GM06990 (cell line): ENCODE data around the gene SCN1B.

Experiments
- DNase-seq: peaks from one replicate; pipeline ENCODE4 v3.0.0-alpha.2; 2011; ENCODE audit not compliant: insufficient read length; ENCODE audit errors: extremely low read depth
- H3K27me3 ChIP-seq: replicated peaks from 2 replicates; pipeline ENCODE4 v1.6.0; 2011; ENCODE audit warnings: low read length; ENCODE audit not compliant: control insufficient read depth, insufficient read depth
- H3K36me3 ChIP-seq: 2 replicates; pipeline ENCODE4 v1.5.1; 2011; ENCODE audit warnings: low read length; ENCODE audit not compliant: control insufficient read depth, insufficient read depth
- H3K4me3 ChIP-seq: replicated peaks from 2 replicates; pipeline ENCODE4 v1.5.1; 2011; ENCODE audit warnings: low read depth, mild to moderate bottlenecking, control low read depth, low read length
- CTCF ChIP-seq: IDR thresholded peaks from 2 replicates; pipeline ENCODE4 v1.5.1; 2011; ENCODE audit warnings: low read length, control low read depth, mild to moderate bottlenecking, inconsistent platforms; ENCODE audit not compliant: insufficient read depth, poor library complexity, severe bottlenecking

SCN1B gene

DNA sequence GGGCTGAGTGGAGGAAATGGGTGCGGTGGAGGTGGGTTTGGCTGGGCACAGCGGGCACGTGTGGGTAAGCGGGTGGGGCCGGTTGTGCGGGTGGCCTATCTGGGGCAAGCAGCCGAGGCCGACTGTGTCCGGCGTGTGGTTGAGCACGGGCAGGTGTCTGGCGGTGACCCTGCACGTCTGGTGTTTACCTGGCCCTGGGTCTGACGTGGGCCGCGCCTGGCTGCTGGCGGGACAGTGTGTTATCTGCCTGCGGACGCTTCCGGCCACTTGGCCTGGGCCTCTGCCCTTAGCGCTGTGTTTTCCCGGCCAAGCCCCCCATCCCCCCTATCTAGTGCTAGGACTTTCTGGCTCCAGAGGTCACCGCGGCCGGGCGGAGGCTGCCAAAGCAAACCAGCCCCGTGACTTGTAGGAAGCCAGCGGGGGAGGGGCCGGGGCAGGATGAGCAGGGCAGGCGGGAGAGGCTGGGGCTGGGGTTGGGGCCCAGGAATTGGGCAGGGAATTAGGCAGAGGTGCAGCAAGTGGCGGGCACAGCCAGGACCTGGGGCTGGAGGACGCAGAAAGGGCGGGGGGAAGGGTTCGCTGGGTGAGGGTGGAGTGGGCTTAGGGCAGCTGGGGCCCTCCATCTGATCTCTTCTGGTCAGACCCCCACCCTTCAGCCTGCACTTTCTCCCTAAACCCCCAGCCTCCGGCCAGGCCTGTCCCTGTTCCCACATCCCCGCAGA lies 10.7 kb downstream of the SCN1B start:
- TF ChIP-seq CTCF: no peak
- H3K27me3 ChIP-seq: no peaks in the 10 kb centered on the region
- no peaks in the 10 kb centered on the region for H3K36me3 ChIP-seq
- no peak for DNase-seq
- H3K4me3 ChIP-seq: no peak overlapping the region

DNA sequence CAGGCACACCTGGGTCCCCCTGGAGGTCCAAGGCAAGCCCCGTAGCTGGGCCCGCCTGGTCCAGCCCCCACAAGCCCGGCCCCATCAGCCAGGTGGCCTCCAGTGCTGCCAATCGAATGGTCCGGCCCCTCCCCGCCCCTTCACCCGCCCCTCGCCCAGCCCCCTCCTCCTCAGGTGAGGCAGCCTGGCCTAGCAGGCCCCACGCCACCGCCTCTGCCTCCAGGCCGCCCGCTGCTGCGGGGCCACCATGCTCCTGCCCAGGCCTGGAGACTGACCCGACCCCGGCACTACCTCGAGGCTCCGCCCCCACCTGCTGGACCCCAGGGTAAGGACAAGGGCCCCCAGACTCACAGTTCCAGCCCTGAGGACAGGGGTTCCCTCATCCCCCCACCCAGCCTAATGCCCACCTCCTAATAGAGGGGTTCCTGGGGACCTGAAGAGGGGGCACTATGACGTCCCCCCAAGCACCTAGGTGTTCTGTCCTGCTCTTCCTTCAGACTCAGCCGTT lies 11.3 kb downstream of the SCN1B start, which contains the start of gene HPN:
Gene HPN (plus strand): TSS at position 174 of the 508 bp plus-strand sequence. CDS start 786 bp downstream, outside the sequence.
- H3K36me3 ChIP-seq: no peaks in the 10 kb centered on the region
- H3K4me3 ChIP-seq: no peak within 1 kb of the TSS

DNA sequence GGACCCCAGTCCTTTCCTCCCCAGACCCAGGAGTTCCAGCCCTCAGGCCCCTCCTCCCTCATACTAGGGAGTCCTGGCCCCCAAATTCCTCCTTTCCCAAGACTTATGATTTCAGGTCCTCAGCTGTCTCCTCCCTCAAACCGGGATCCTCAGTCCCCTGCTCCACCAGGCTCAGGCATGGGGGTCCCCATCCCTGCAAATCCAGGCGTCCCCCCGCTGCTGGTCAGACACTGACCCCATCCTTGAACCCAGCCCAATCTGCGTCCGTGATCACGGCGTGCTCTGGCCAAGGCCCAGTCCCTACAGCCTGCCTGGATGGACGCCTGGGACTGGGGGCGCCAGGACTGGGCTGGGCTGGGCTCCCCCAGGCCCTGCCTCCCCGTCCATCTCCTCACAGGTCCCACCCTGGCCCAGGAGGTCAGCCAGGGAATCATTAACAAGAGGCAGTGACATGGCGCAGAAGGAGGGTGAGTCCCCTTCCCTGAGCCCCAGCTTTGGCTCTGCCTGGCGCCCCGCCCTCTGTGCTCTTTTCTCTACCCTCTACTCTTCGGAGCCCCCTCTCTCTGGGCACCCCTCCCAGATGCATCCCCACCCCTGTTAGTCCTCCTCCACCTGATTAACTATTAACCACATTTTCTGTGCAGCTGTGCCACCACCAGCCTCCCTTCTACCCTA lies 11.9 kb downstream of the SCN1B start:
- Histone ChIP-seq H3K27me3 (no peaks in the 10 kb centered on the region), H3K36me3 (no peaks in the 10 kb centered on the region), H3K4me3 (no peak overlapping the region)
- no peak for DNase-seq
- no peak for TF ChIP-seq CTCF

More for the DNA sequence above, 11.3 kb downstream of the SCN1B start, which contains the start of gene HPN:
- H3K27me3 ChIP-seq: no peaks in the 10 kb centered on the region
- no peak for DNase-seq
- no peak for TF ChIP-seq CTCF

- DNase-seq: no peak
- H3K36me3 ChIP-seq: no peaks in the 10 kb centered on the region
- no peak for TF ChIP-seq CTCF
- no peaks in the 10 kb centered on the region for H3K27me3 ChIP-seq
- no peak overlapping the region for H3K4me3 ChIP-seq
Observed at GRCh38 chr19:35042954-35043604, 12.8 kb downstream of the SCN1B start.

DNA sequence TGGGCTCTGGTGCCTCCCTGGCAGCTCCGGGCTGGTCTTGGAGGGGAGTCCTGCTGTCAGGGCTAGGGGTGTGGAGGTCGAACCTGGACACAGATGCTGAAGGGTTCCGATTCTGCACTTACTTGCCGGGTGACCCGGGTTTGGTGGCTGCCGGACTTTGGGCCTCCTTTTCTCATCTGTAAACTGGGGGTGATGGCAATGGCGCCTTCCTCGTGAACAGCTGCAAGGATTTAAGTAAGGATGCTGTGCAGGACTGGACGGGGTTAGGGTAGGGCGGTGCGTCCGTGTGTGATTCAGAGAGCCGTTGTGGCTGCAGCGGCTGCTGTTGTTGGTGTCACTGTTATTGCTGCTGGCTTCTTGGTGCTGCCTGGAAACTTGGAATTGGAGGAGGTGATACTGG lies 13.6 kb downstream of the SCN1B start:
- H3K36me3 ChIP-seq: no peaks in the 10 kb centered on the region
- DNase-seq: no peak
- H3K27me3 ChIP-seq: no peaks in the 10 kb centered on the region
- TF ChIP-seq CTCF: no peak
- no peak overlapping the region for H3K4me3 ChIP-seq
